HG03378 (cell line): ENCODE data around the gene BSND.

Experiments used
- ATAC-seq: cut with Tn5 transposase; IDR thresholded peaks from one replicate; pipeline ENCODE4 v1.9.1; 2021; ENCODE audit warnings: mild to moderate bottlenecking, moderate library complexity; ENCODE audit not compliant: unreplicated experiment

Gene BSND

GRCh38 chr1:54975356-54976108 is 23.2 kb upstream of the BSND start:
- ATAC-seq = no peak

GRCh38 chr1:54976747-54977146 is 22.0 kb upstream of the BSND start:
- no peak for ATAC-seq

GRCh38 chr1:54977533-54978297 is 21.0 kb upstream of the BSND start:
- no peak for ATAC-seq

GRCh38 chr1:54978528-54979326 is 20.0 kb upstream of the BSND start:
- no peak for ATAC-seq

- ATAC-seq = no peak
Measured at GRCh38 chr1:54979327-54979891, 19.3 kb upstream of the BSND start.

- ATAC-seq = no peak
Measured at GRCh38 chr1:54980046-54980527, 18.6 kb upstream of the BSND start.

- no peak for ATAC-seq
Measured at GRCh38 chr1:54980528-54981241, 18.0 kb upstream of the BSND start, which contains the start of gene TMEM61. Gene TMEM61 (plus strand): TSS chr1:54980628. CDS start chr1:54981066, 438 bp downstream.

GRCh38 chr1:54981466-54981865 is 17.3 kb upstream of the BSND start:
- ATAC-seq = no peak

- no peak for ATAC-seq
Measured at GRCh38 chr1:54982739-54983138, 16.0 kb upstream of the BSND start.

GRCh38 chr1:54984131-54984842 is 14.4 kb upstream of the BSND start:
- ATAC-seq = no peak

GRCh38 chr1:54985556-54985955 is 13.2 kb upstream of the BSND start:
- ATAC-seq = no peak

GRCh38 chr1:54986025-54986424 is 12.7 kb upstream of the BSND start:
- ATAC-seq = no peak

GRCh38 chr1:54986533-54986932 is 12.2 kb upstream of the BSND start:
- no peak for ATAC-seq

GRCh38 chr1:54987427-54987826 is 11.3 kb upstream of the BSND start:
- ATAC-seq = no peak

- ATAC-seq = no peak
Measured at GRCh38 chr1:54987919-54988705, 10.6 kb upstream of the BSND start.

GRCh38 chr1:54988975-54989374 is 9.8 kb upstream of the BSND start:
- no peak for ATAC-seq

GRCh38 chr1:54989473-54989872 is 9.3 kb upstream of the BSND start:
- ATAC-seq = no peak

- no peak for ATAC-seq
Measured at GRCh38 chr1:54989968-54990810, 8.5 kb upstream of the BSND start.
